Fibroblast of the conjunctiva (primary cell): Measurements from ENCODE around the gene FHOD3.

Experiments used
- DNase-seq: peaks from one replicate; pipeline ENCODE4 v3.0.0-alpha.2; 2010; ENCODE audit warnings: low read depth

Gene FHOD3

GRCh38 chr18:36411745-36412168 lies 114.2 kb downstream of the FHOD3 start:
- no peak for DNase-seq

GRCh38 chr18:36412778-36413177 lies 115.3 kb downstream of the FHOD3 start:
- no peak for DNase-seq

GRCh38 chr18:36415171-36415570 lies 117.7 kb downstream of the FHOD3 start:
- no peak for DNase-seq

GRCh38 chr18:36415625-36416024 lies 118.1 kb downstream of the FHOD3 start:
- DNase-seq: no peak

- no peak for DNase-seq
Observed at GRCh38 chr18:36419188-36419899, 121.8 kb downstream of the FHOD3 start.

- DNase-seq: no peak
Observed at GRCh38 chr18:36419900-36420531, 122.5 kb downstream of the FHOD3 start.

GRCh38 chr18:36420826-36421225 lies 123.3 kb downstream of the FHOD3 start:
- DNase-seq: no peak

GRCh38 chr18:36424741-36425142 lies 127.2 kb downstream of the FHOD3 start:
- no peak for DNase-seq

- DNase-seq: no peak
Observed at GRCh38 chr18:36427369-36427768, 129.9 kb downstream of the FHOD3 start.

GRCh38 chr18:36427831-36428230 lies 130.3 kb downstream of the FHOD3 start:
- no peak for DNase-seq

GRCh38 chr18:36428431-36429029 lies 131.0 kb downstream of the FHOD3 start:
- no peak for DNase-seq

- no peak for DNase-seq
Observed at GRCh38 chr18:36432880-36433555, 135.5 kb downstream of the FHOD3 start.

- DNase-seq: no peak
Observed at GRCh38 chr18:36436387-36436786, 138.9 kb downstream of the FHOD3 start.

- DNase-seq: no peak
Observed at GRCh38 chr18:36440614-36441013, 143.1 kb downstream of the FHOD3 start.

GRCh38 chr18:36441426-36442240 lies 144.1 kb downstream of the FHOD3 start:
- no peak for DNase-seq

- DNase-seq: no peak
Observed at GRCh38 chr18:36442717-36443116, 145.2 kb downstream of the FHOD3 start.

- no peak for DNase-seq
Observed at GRCh38 chr18:36446059-36446458, 148.5 kb downstream of the FHOD3 start.

- DNase-seq: no peak
Observed at GRCh38 chr18:36448384-36449290, 151.1 kb downstream of the FHOD3 start.

- no peak for DNase-seq
Observed at GRCh38 chr18:36449451-36449850, 151.9 kb downstream of the FHOD3 start.

GRCh38 chr18:36450264-36450663 lies 152.8 kb downstream of the FHOD3 start:
- no peak for DNase-seq
